ENCODE results near the gene ATG2B. TPM values are rescaled to one million over a fixed set of nuclear protein-coding genes. Genes with fewer than 3 reads are reported as not detected.

The ATG2B gene
- total RNA-seq, 1 donor from 2014 or later, result 22.2 TPM

DNA sequence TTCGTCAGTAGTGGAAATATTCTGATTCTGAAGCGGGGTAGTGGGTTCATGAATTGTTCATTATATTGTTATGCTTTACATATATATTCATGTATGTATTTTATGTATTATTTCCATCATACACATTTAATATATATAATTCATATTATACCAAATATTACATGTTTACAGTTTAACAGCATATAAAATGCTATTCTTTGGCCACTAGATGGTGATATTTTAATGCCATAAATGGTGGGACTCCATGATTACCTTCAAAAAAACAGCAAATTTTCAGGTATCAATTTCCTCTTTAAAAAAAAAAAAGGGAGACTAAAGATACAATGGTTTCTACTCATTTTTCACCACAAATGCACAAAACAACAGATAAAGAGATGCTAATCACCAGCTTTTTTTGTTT lies 66.1 kb downstream of the ATG2B start:
- peaks cover 11% of the 10 kb centered on the region for H3K36me3 Mint-ChIP-seq (ENCODE audit: low read depth)
- H3K4me3 Mint-ChIP-seq, result no peak overlapping the region
- no peaks in the 10 kb centered on the region for H3K4me1 Mint-ChIP-seq (ENCODE audit: low read depth)
- intact Hi-C loops (cut with micrococcal nuclease), result loop anchor here (1.0 to 5.0 kb wide), 2 partner anchors 127 to 205 kb away; partner anchors contain the start of gene PAPOLA
- DNase-seq (ENCODE audit: low spot score), result no peak
- no peak overlapping the region for H3K27ac Mint-ChIP-seq
- no peaks in the 10 kb centered on the region for H3K9me3 Mint-ChIP-seq
- no peaks in the 10 kb centered on the region for H3K27me3 Mint-ChIP-seq (ENCODE audit: insufficient read depth)

DNA sequence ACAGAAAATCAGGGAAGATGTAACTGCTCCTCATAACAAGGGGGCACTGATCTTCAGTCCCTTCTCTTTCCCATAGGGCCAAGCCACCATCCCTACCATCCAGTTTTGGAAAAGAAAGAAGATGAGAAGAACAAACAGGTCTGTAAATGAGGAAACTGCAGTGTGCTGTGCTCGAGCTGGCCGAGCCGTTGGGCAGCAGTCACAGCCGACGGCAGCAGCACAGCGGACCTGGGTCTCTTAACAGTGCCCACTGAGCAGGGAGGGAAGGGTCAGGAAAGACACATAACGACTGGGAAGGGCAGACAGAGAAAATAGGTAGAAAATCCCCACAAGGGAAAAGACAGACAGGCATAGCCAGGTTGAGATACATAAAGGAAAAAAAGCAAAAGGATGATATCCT lies 68.9 kb downstream of the ATG2B start:
- Mint-ChIP-seq H3K36me3 (ENCODE audit: low read depth) (peaks cover 15% of the 10 kb centered on the region), H3K27me3 (ENCODE audit: insufficient read depth) (no peaks in the 10 kb centered on the region), H3K4me1 (ENCODE audit: low read depth) (no peaks in the 10 kb centered on the region), H3K27ac (no peak overlapping the region), H3K9me3 (no peaks in the 10 kb centered on the region), H3K4me3 (no peak overlapping the region)
- intact Hi-C loops (cut with micrococcal nuclease), result no loop called here
- no peak for DNase-seq (ENCODE audit: low spot score)

DNA sequence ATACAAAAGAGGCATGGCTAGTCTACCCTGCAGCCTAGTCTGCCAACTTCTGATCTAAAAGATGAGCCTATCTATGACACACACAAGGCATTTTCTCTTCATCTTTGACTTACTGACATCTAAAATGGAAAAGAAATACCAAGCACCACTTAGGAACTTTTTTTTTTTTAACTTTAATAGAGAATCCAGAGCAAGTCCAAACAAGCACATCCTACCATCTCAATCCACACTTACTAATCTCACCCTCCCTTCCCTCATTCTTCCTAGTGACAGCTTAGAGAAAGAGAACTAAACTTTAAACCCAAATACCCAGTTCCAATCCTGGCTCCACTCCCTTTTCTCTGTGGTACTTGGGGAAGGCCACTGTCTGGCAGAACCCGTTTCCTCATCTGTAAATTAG lies 75.3 kb downstream of the ATG2B start:
- no peak overlapping the region for H3K27ac Mint-ChIP-seq
- H3K4me1 Mint-ChIP-seq (ENCODE audit: low read depth), result no peaks in the 10 kb centered on the region
- H3K36me3 Mint-ChIP-seq (ENCODE audit: low read depth), result peaks cover 14% of the 10 kb centered on the region
- H3K27me3 Mint-ChIP-seq (ENCODE audit: insufficient read depth), result no peaks in the 10 kb centered on the region
- intact Hi-C loops (cut with micrococcal nuclease), result no loop called here
- no peak overlapping the region for H3K4me3 Mint-ChIP-seq
- DNase-seq (ENCODE audit: low spot score), result no peak
- no peaks in the 10 kb centered on the region for H3K9me3 Mint-ChIP-seq

DNA sequence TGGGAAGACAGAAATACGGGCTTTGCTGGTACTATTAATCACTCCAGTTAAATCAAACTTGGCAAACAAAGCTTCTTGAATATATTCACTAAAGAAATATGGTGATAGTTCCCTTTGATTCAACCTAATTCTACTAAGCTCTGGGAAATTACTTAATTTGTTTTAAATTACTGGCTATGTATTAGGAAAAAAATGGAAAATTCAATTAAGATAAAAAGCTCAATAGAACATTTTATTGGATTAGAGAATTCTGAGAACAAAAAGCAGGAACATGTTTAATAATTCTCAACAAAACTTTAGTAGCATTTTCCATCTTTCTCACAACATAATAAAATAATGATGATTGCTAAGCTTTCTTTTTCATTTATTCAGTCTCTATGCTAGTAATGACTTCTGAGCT lies 76.9 kb downstream of the ATG2B start:
- no peak for DNase-seq (ENCODE audit: low spot score)
- Mint-ChIP-seq H3K9me3 (no peaks in the 10 kb centered on the region), H3K27ac (no peak overlapping the region), H3K4me1 (ENCODE audit: low read depth) (no peaks in the 10 kb centered on the region), H3K27me3 (ENCODE audit: insufficient read depth) (no peaks in the 10 kb centered on the region), H3K36me3 (ENCODE audit: low read depth) (peaks cover 14% of the 10 kb centered on the region), H3K4me3 (no peak overlapping the region)
- intact Hi-C loops (cut with micrococcal nuclease), result no loop called here

DNA sequence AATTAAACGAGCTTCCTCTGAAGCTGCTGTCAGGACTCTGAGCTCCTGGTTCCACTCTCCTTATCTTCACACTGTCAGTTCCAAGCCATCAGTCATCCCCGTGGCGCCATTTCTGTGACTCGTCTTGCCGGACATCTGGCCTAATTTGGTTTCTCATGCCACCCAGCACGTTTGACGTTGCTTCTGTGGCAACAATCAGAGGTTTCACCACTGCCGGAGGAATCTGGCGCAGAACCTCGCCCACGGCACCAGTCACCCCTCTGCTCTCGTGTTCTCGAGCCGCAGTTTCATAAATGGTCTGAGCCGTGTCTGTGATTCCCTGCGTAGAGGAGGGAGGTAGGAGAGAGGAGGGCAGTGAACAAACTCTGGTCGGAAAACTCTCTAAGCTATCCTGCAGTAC lies 77.5 kb downstream of the ATG2B start:
- Mint-ChIP-seq H3K4me3 (no peak overlapping the region), H3K36me3 (ENCODE audit: low read depth) (peaks cover 14% of the 10 kb centered on the region), H3K27ac (no peak overlapping the region), H3K4me1 (ENCODE audit: low read depth) (no peaks in the 10 kb centered on the region), H3K9me3 (no peaks in the 10 kb centered on the region), H3K27me3 (ENCODE audit: insufficient read depth) (no peaks in the 10 kb centered on the region)
- intact Hi-C loops (cut with micrococcal nuclease), result no loop called here
- no peak for DNase-seq (ENCODE audit: low spot score)

DNA sequence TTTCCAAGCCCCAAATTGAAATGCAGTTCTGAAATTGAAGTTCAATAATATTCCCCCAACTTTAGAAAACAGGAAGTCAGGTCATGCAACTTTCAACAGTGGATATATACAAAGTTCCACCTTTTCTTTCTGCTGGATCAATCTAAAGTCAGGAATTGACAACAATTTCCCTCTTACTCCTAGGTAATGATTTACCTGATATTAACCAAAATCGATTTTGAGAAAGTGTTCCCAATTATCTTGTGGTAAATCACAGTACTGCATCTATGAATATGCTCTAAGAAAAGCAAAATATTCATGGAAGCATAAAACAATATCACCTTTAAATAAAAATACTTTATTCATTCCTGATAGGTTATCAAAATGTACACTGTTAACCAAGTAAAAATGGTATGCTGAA lies 78.7 kb downstream of the ATG2B start:
- Mint-ChIP-seq H3K9me3 (no peaks in the 10 kb centered on the region), H3K27ac (no peak overlapping the region), H3K27me3 (ENCODE audit: insufficient read depth) (no peaks in the 10 kb centered on the region), H3K36me3 (ENCODE audit: low read depth) (peaks cover 6% of the 10 kb centered on the region), H3K4me3 (no peak overlapping the region), H3K4me1 (ENCODE audit: low read depth) (no peaks in the 10 kb centered on the region)
- intact Hi-C loops (cut with micrococcal nuclease), result no loop called here
- no peak for DNase-seq (ENCODE audit: low spot score)

DNA sequence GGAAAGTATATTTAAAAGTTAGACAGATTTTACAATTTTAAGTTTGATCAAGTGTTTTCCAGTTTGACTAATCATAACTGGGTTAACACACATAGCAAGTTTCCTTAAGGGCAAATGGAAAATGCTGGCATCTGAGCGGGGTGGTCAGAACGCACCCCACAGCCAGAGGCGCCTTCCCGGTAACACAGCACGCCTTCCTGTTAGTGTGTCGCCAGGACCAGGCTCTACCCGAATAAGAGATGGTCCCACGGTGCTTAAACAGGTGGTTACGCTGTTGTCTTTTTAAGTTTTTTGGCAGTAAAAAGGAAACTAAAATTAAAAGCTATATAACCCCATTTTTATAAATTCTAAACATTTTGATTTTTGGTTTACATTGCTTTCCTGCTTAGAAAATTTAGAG lies 79.1 kb downstream of the ATG2B start:
- Mint-ChIP-seq H3K27me3 (ENCODE audit: insufficient read depth) (no peaks in the 10 kb centered on the region), H3K4me1 (ENCODE audit: low read depth) (no peaks in the 10 kb centered on the region), H3K27ac (no peak overlapping the region), H3K9me3 (no peaks in the 10 kb centered on the region), H3K36me3 (ENCODE audit: low read depth) (peaks cover 5% of the 10 kb centered on the region), H3K4me3 (no peak overlapping the region)
- DNase-seq (ENCODE audit: low spot score), result no peak
- intact Hi-C loops (cut with micrococcal nuclease), result no loop called here

DNA sequence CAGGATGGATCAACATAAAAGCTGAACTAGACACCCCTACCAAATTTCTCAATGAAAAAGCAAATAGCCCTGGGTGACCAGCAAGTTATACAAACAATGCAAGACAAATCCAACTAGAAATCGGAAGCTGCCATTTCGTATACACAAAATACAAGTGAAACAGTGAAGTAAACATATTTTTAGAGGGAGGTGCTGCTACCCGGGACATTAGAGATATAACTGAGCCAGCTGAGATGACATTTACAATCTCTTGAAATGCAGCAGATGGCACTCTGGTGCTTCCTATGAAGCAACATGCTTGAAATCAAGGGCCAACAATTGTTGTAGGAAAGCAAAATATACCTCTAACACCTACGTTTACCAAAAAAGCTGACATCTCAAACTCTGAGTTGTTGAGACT lies 81.7 kb downstream of the ATG2B start:
- Mint-ChIP-seq H3K4me3 (no peak overlapping the region), H3K27me3 (ENCODE audit: insufficient read depth) (peaks cover 1% of the 10 kb centered on the region), H3K4me1 (ENCODE audit: low read depth) (no peaks in the 10 kb centered on the region), H3K9me3 (peaks cover 5% of the 10 kb centered on the region), H3K27ac (no peak overlapping the region), H3K36me3 (ENCODE audit: low read depth) (peaks cover 5% of the 10 kb centered on the region)
- intact Hi-C loops (cut with micrococcal nuclease), result no loop called here
- DNase-seq (ENCODE audit: low spot score), result no peak

DNA sequence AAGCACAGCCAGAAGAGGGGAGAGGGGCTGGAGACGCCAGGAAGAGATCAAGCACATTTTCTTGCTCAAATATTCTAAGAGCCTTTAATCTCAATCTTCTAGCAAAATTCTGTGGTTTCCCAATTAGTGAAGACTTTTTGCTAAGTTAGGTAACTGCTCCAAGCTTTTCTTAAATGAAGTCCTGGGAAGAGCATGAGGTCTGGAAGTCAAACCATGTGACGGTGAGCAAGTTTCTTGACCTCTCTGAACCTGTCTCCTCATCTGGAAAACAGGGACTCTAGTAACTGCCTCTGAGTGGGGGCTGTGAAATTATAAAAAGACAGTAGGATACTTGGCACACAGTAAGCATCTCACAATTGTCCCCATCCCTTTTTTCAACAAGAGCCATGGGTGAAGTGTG lies 83.0 kb downstream of the ATG2B start:
- Mint-ChIP-seq H3K27me3 (ENCODE audit: insufficient read depth) (peaks cover 1% of the 10 kb centered on the region), H3K4me1 (ENCODE audit: low read depth) (no peaks in the 10 kb centered on the region), H3K4me3 (no peak overlapping the region), H3K27ac (no peak overlapping the region), H3K36me3 (ENCODE audit: low read depth) (no peaks in the 10 kb centered on the region), H3K9me3 (peaks cover 5% of the 10 kb centered on the region)
- no peak for DNase-seq (ENCODE audit: low spot score)
- intact Hi-C loops (cut with micrococcal nuclease), result no loop called here

DNA sequence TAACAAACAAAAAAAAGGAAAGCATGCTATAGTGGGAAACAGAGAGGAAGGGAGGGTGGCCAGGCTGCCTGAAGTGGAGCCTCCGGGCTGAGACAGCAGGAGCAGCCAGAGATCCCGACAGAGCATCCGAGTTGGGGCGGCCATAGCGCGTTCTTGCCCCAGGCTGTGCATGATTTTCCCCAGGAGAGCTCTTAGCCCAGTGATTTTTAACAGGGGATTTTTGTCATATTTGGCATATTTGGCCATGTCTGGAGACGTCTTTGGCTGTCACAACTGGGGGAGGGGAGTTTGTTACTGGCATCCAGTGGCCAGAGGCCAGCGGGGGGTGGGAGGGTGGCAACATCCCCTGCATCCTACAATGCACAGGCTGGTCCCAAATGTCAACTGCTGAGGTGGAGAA lies 83.6 kb downstream of the ATG2B start:
- no peaks in the 10 kb centered on the region for H3K36me3 Mint-ChIP-seq (ENCODE audit: low read depth)
- intact Hi-C loops (cut with micrococcal nuclease), result loop anchor here (5.0 kb wide), 1 partner anchor 277 kb away; no protein-coding TSS in a partner anchor
- no peak overlapping the region for H3K4me3 Mint-ChIP-seq
- H3K27ac Mint-ChIP-seq, result no peak overlapping the region
- no peak for DNase-seq (ENCODE audit: low spot score)
- peaks cover 1% of the 10 kb centered on the region for H3K27me3 Mint-ChIP-seq (ENCODE audit: insufficient read depth)
- no peaks in the 10 kb centered on the region for H3K4me1 Mint-ChIP-seq (ENCODE audit: low read depth)
- H3K9me3 Mint-ChIP-seq, result peaks cover 5% of the 10 kb centered on the region

DNA sequence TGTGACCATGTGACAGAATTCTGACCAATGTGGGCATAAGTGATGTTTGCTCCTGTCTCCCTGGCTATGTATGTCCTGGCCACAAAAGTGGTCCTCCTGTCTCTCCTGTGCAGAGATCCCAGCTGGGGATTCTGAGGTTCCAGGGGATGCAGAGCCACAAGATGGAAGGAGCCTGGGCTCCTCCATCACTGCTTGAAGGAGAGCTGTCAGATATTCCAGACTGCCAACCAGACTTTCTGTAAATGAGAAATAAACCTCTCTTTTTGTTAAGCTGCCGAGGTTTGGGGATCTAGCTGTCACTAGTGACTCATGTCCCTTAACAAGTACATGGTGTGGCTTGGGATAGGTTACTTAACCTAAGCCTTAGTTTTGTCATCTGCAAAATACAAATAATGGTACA lies 85.3 kb downstream of the ATG2B start:
- no peaks in the 10 kb centered on the region for H3K4me1 Mint-ChIP-seq (ENCODE audit: low read depth)
- no peak overlapping the region for H3K27ac Mint-ChIP-seq
- intact Hi-C loops (cut with micrococcal nuclease), result loop anchor here (5.0 kb wide), 1 partner anchor 276 kb away; no protein-coding TSS in a partner anchor

DNA sequence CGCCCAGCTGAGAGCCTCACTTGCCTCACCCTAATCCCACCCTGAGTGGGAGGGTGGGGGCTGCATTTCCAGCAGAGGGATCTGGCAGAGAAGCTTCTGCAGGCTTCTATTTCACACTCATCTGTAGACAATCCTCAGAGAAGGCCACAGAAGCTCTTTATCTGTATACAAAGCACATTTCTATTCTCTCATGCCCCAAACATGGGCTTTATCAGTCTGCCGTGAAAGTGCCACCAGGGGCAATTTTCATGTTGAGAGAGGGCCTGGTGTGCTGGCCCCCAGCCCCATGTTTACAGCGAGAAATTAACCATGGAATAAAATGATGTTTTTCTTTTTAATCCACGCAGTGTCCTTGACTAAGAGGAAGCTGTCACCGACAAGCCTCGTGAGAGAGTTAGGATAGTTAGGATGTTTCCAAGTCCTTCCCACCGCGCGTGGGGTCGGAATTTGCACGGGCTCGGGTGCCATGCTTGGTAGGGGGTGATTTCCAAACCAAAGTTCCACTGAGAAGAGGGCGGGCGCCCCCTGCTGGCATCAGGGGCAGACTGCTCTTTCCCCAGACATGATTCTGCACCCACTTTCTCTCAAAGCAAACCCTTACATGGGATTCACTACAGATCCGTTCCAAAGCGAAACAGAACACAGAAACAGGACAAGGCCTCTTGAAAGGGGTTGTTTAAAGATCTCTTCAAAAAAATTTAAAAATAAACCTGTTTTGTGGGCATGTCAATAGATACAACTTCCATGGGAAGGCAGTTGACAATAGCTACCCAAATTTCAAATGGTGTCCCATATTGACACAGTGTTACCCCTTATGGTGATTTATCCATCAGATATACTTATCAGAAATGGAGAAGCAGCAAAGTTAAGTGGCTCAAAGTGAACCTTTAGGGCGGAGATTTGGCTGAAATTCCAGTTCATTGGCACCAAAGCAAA lies 87.7 kb downstream of the ATG2B start:
- no peaks in the 10 kb centered on the region for H3K4me1 Mint-ChIP-seq (ENCODE audit: low read depth)
- H3K9me3 Mint-ChIP-seq, result peaks cover 21% of the 10 kb centered on the region
- H3K27me3 Mint-ChIP-seq (ENCODE audit: insufficient read depth), result peaks cover 3% of the 10 kb centered on the region
- no peaks in the 10 kb centered on the region for H3K36me3 Mint-ChIP-seq (ENCODE audit: low read depth)
- intact Hi-C loops (cut with micrococcal nuclease), result loop anchor here (1.0 to 5.0 kb wide), 3 partner anchors 175 to 714 kb away; no protein-coding TSS in a partner anchor
- H3K4me3 Mint-ChIP-seq, result no peak overlapping the region
- DNase-seq (ENCODE audit: low spot score), result peak; percentile 24
- H3K27ac Mint-ChIP-seq, result no peak overlapping the region

More for the DNA sequence above, 85.3 kb downstream of the ATG2B start:
- H3K4me3 Mint-ChIP-seq, result no peak overlapping the region
- H3K27me3 Mint-ChIP-seq (ENCODE audit: insufficient read depth), result peaks cover 3% of the 10 kb centered on the region
- no peak for DNase-seq (ENCODE audit: low spot score)
- no peaks in the 10 kb centered on the region for H3K36me3 Mint-ChIP-seq (ENCODE audit: low read depth)
- peaks cover 9% of the 10 kb centered on the region for H3K9me3 Mint-ChIP-seq

DNA sequence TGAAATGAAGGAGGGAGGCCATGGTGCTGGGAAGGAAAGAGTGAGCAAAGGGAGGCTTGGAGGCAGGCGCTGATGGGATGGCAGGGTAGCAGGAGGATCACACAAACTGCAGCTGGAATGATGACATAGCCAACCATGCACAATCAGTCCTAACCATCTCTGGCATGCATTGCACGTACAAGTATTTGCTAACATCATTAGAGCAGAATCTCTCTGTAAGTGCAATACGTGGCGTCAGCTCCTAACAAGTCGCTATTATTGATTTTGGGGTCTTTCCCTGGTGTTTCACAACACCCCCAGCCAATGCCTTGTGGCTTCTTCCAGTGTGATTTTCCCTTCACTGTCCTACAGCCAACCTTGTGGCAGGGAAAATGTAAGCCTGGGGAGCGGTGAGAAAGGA lies 88.6 kb downstream of the ATG2B start:
- intact Hi-C loops (cut with micrococcal nuclease), result no loop called here
- Mint-ChIP-seq H3K4me1 (ENCODE audit: low read depth) (no peaks in the 10 kb centered on the region), H3K4me3 (no peak overlapping the region), H3K27ac (no peak overlapping the region), H3K36me3 (ENCODE audit: low read depth) (no peaks in the 10 kb centered on the region), H3K27me3 (ENCODE audit: insufficient read depth) (peaks cover 3% of the 10 kb centered on the region), H3K9me3 (peaks cover 21% of the 10 kb centered on the region)
- DNase-seq (ENCODE audit: low spot score), result no peak

Measured in activated T-helper 1 cell treated with anti-CD3 and anti-CD28 coated beads, Interleukin-12 subunit alpha, Interleukin-12 subunit beta, Interleukin-2, Interleukin-4 antibody, amounts not matched to agents 30 ng/mL and 10 ng/mL and 1 ng/mL, durations not matched to agents 14 hours and 24 hours and 36 hours (primary cell).